Ramos (cell line): ENCODE measurements around the gene ZBP1.

ENCODE experiments used
- in situ Hi-C: fragments of 300-500 bp; cut with MboI; formaldehyde crosslinking; loops from one replicate; pipeline ENCODE4 v1.14.3; 2022; ENCODE audit warnings: low sequenced_read_pairs; ENCODE audit not compliant: unreplicated experiment

The ZBP1 gene

DNA sequence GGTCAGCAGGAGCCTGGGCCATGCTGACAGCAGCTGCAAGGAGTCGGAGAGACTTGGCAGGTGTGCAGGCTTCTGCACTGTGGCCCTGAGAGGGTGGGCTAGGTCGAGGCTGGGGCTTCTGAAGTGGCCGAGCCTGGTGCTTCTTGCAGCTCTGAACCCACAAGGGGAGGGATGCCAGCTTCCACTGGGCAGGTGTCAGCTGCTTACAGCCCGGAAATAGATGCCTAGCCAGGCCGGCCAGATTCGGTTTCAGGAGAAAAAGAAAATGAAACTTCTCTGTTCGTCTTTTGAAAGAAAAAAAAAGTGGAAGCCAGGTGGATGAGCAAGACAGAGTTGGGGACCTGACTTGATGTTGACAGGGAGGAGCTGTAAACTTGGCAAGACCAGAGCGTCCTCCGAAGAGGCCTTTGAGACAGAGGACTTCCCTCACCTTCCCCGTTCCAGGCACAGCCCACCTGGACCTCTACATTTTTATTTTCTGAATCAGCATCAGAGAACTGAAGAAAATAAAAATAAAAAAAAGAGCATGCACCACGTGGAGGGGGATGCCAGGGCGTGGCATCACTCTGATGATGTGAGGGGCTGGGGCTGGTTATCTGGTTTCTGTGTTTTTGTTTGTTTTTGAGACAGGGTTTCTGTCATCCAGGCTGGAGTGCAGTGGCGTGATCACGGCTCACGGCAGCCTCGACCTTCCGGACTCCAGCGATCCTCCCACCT is at the start of gene ZBP1:
Gene ZBP1, minus strand, starts transcription at position 153 of the 717 bp plus-strand sequence. Its CDS starts 131 bp downstream, at position 22.
- in situ Hi-C loops, result no loop called here

- in situ Hi-C loops, result no loop called here
These were observed 49.4 kb upstream of the ZBP1 start for GRCh38 chr20:57669632-57670031.

- in situ Hi-C loops, result no loop called here
These were observed 47.9 kb upstream of the ZBP1 start for GRCh38 chr20:57667924-57668782.

GRCh38 chr20:57667388-57667787 is 47.2 kb upstream of the ZBP1 start:
- in situ Hi-C loops, result no loop called here

DNA sequence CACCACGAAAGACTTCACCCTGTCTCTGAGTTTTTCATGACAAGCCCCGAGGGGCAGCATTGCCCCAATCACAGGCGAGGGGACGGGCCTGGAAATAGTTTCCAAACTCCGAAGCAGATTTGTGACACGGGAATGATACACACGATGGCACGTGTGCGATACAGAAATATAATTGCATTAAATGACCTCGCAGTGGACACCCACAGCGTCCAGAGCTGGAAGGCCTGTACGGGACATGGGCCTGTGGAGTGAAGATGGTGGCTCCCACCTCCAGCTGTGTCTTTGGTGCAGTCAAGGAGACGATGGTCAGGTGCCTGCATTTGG is 46.6 kb upstream of the ZBP1 start:
- in situ Hi-C loops, result no loop called here

DNA sequence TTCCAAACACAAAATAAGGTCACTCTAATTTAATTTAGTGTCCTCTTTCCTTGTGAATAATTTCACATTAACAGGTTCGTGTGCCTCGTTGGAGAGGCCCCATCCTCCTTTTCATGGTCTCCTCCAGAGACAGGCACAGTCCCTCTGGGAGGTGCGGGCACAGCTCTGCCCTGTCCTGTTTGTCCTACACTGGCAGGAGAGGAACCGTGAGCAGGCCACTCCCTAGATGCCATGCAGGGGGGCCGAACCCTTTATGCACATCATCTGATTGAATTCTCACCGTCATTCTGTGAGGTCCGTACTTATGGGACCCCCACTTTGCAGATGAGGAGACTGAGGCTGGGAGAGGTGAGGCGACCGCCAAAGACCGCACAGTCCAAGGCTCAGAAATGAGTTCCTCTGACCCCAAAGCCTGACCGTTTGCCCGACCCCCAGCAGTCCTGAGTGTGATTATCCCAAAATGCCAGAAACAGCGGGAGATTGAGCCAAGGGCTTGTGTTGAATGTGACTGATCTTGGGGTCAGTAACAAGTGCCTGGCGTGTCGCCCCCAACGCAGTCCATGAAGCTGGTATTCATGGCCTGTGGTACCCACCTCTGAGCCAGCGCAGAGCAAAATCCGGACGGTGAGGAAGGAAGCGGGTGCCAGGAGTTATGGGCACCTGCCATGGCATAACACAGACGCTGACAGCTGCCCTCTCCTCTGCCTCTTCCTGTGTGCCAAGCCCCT is 46.0 kb upstream of the ZBP1 start:
- in situ Hi-C loops, result no loop called here

- in situ Hi-C loops, result no loop called here
These were observed 45.4 kb upstream of the ZBP1 start for GRCh38 chr20:57665589-57665971.

DNA sequence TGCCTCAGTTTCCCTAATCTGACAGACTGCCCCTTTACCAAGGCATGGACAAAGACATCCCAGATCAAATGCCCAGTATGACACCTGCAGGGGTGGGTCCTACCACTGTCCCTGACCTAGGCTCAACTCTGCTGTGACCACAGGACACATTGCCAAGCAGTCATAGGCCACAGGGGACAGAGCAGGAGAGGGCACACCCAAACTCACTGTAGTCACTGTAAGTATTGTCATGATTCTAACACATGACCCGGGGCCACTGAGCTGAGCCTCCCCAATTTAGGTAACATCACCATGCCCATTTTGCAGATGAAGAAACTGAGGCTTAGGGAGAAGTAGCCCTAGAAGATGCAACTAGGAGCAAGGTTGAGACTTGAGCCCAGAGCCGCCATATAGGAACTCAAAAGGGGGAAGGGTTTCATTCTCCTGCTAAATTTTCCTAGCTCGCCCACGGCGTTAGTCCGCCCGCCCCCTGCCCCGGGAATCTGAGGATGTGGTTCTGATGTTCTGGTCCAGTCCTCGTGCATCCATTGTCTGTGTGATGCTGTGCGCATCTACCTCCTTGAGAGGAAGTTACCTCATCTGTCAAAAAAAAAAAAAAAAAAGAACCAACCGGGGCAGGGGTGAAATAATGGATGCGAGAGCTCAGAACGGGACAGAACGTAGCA is 44.8 kb upstream of the ZBP1 start:
- in situ Hi-C loops, result no loop called here

- in situ Hi-C loops, result no loop called here
These were observed 44.2 kb upstream of the ZBP1 start for GRCh38 chr20:57664476-57664875.

- in situ Hi-C loops, result no loop called here
These were observed 43.6 kb upstream of the ZBP1 start for GRCh38 chr20:57663681-57664451.

DNA sequence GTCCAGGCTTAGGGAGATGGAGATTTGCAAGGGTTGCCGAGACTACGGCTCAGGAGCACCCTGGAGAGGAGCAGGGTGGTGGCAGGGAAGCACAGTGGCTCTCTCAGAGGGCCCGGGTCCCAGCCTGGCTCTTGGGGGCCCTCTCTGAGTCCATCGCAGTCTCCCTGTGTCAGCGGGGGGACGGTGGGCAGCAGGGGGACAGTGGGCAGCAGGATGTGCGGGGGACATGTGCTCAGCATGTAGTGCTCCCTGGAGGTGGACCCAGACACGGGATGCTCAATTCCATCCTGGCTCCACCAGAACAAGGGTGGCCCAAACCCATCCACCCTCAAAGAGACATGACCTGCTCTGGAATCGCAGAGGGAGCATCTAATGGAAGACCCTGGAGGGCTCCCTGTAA is 43.0 kb upstream of the ZBP1 start:
- in situ Hi-C loops, result no loop called here

- in situ Hi-C loops, result no loop called here
These were observed 42.4 kb upstream of the ZBP1 start for GRCh38 chr20:57662456-57663240.

DNA sequence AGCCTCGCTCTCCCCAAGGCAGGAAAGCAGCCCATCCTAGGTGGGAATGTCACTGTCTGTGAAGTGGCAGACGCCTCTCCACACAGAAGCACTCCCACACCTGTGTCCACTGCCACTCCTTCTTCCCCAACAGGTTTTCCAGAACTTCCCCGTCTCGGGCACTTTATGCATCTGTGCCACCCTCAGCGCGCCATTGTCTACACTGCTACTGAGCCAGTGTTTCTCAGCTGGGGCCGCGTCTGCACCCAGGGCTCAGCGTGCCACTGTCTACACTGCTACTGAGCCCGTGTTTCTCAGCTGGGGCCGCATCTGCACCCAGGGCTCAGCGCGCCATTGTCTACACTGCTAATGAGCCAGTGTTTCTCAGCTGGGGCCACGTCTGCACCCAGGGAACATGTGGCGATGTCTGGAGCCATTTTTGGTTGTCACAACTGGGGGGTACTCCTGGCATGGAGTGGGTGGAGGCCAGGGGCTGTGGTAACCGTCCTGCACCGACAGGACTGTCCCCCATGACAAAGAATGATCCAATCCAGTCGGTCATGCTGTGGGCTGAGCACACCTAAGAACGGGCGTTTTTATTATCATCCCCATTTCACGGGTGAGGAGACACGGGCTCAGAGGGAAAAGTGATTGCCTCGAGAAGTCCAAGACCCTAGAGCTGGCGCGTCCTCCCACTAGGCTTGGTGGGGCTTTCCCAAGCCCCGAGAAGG is 41.7 kb upstream of the ZBP1 start:
- in situ Hi-C loops, result no loop called here

GRCh38 chr20:57660922-57661745 is 40.9 kb upstream of the ZBP1 start:
- in situ Hi-C loops, result no loop called here

- in situ Hi-C loops, result no loop called here
These were observed 40.1 kb upstream of the ZBP1 start for GRCh38 chr20:57660181-57660921.

GRCh38 chr20:57659517-57660180 is 39.4 kb upstream of the ZBP1 start:
- in situ Hi-C loops, result no loop called here
